Gastrocnemius medialis (tissue), 4 donors: ENCODE data around the gene CCM2. TPM values are rescaled to one million over a fixed set of nuclear protein-coding genes. Genes with fewer than 3 reads are reported as not detected.

Experiments used
- ATAC-seq, 2 donors: fragments of 150-250 bp; one replicate each; pipeline ENCODE4 v1.9.1; 2016
- DNase-seq, 2 donors: peaks; one replicate each; pipeline ENCODE4 v3.0.0-alpha.2; 2019
- H3K27ac ChIP-seq, 4 donors: fragments of 200-600 bp; sonication (generic); 1 replicate in 1 of 4; 2 replicates in 3 of 4; pipeline ENCODE4 v1.5.1; 2016 to 2018; ENCODE audit warnings: mild to moderate bottlenecking in 2 of 4, moderate library complexity in 1 of 4
- H3K27me3 ChIP-seq, 3 donors: fragments of 200-600 bp; sonication (generic) in 2 of 3; 1 replicate in 1 of 3; 2 replicates in 2 of 3; pipeline versions ENCODE4 v1.5.1 to v1.6.0; 2016 to 2019; ENCODE audit warnings: mild to moderate bottlenecking in 1 of 3, moderate library complexity in 1 of 3
- H3K36me3 ChIP-seq, 2 donors: fragments of 200-600 bp; sonication (generic) in 1 of 2; one replicate each; pipeline ENCODE4 v1.5.1; 2017 to 2018
- H3K4me1 ChIP-seq, 2 donors: fragments of 200-600 bp; sonication (generic) in 1 of 2; one replicate each; pipeline ENCODE4 v1.5.1; 2016 to 2017; ENCODE audit warnings: mild to moderate bottlenecking in 2 of 2
- H3K4me3 ChIP-seq, 4 donors: fragments of 200-600 bp; sonication (generic) in 3 of 4; 1 replicate in 1 of 4; 2 replicates in 3 of 4; pipeline ENCODE4 v1.5.1; 2016 to 2019; ENCODE audit warnings: mild to moderate bottlenecking in 2 of 4
- H3K9me3 ChIP-seq, 3 donors: fragments of 200-600 bp; sonication (generic) in 2 of 3; 1 replicate in 1 of 3; 2 replicates in 2 of 3; pipeline ENCODE4 v1.5.1; 2016 to 2019
- CTCF ChIP-seq, 5 experiments: fragments of 450-650 bp in 3 of 5; fragments of 200-600 bp in 2 of 5; sonication (generic) in 2 of 5; IDR thresholded peaks in 4 of 5; conservative IDR thresholded peaks in 1 of 5; 1 replicate in 4 of 5; 2 replicates in 1 of 5; pipeline ENCODE4 v1.5.1; 2016 to 2019; ENCODE audit warnings: antibody characterized with exemption in 5 of 5, mild to moderate bottlenecking in 3 of 5, moderate library complexity in 3 of 5
- POLR2A ChIP-seq, 2 donors: fragments of 450-650 bp; IDR thresholded peaks; one replicate each; pipeline ENCODE4 v1.6.1; 2017; ENCODE audit warnings: antibody characterized with exemption in 2 of 2, mild to moderate bottlenecking in 2 of 2, moderate library complexity in 2 of 2
- in situ Hi-C, 4 donors: fragments of 200-750 bp; cut with MboI; loops; one replicate each; pipeline versions ENCODE4 v1.15.0 to v1.8.0; 2017; ENCODE audit warnings: low sequenced_read_pairs in 4 of 4
- intact Hi-C: fragments of 100-400 bp; cut with DNase I; formaldehyde crosslinking; loops from one replicate; pipeline ENCODE4 v1.15.1; 2023; ENCODE audit warnings: low total_unique reads
- total RNA-seq, 4 donors: library from RNA; depleted of rRNA; stranded (reverse); fragments of >200 nt; gene quantifications; one replicate each; pipeline versions ENCODE4 v1.1.0 to v1.2.3, GENCODE V29; 2016

Gene CCM2
- total RNA-seq, 4 donors from 2014 or later = 37.7 to 61.8 (median 47.4) TPM

GRCh38 chr7:44962483-44963251, 37.3 kb upstream of the CCM2 start:
- DNase-seq (peak in 1 of 2 donors; percentile 41), ATAC-seq (peak; percentile 60 to 64)
- Histone ChIP-seq H3K27me3 (peaks cover 0 to 11% (median 2%) of the 10 kb centered on the region in 3 donors), H3K4me3 (peak overlapping the region; percentile 52 to 65 (median 54)), H3K27ac (no peak overlapping the region), H3K36me3 (no peaks in the 10 kb centered on the region), H3K9me3 (no peaks in the 10 kb centered on the region), H3K4me1 (peaks cover 0 to 7% of the 10 kb centered on the region in 2 donors)
- no peak for TF ChIP-seq CTCF (IDR thresholded peaks at IDR 0.05 in 4 of 5, conservative IDR thresholded peaks at IDR 0.05 in 1 of 5)
- TF ChIP-seq POLR2A (IDR thresholded peaks at IDR 0.05) = no peak
- intact Hi-C loops (no loop called here), in situ Hi-C loops (no loop called here)

GRCh38 chr7:44963364-44964290, 36.4 kb upstream of the CCM2 start:
- Histone ChIP-seq H3K9me3 (no peaks in the 10 kb centered on the region), H3K36me3 (no peaks in the 10 kb centered on the region), H3K4me3 (peak overlapping the region; percentile 52 to 65 (median 54)), H3K27me3 (peaks cover 0 to 11% (median 2%) of the 10 kb centered on the region in 3 donors), H3K4me1 (peaks cover 0 to 7% of the 10 kb centered on the region in 2 donors), H3K27ac (no peak overlapping the region)
- intact Hi-C loops (no loop called here), in situ Hi-C loops (no loop called here)
- TF ChIP-seq CTCF (IDR thresholded peaks at IDR 0.05 in 4 of 5, conservative IDR thresholded peaks at IDR 0.05 in 1 of 5) (no peak), POLR2A (IDR thresholded peaks at IDR 0.05) (no peak)
- DNase-seq (peak in 1 of 2 donors; percentile 9), ATAC-seq (no peak)

- no peak overlapping the region for H3K27ac ChIP-seq
- no peaks in the 10 kb centered on the region for H3K9me3 ChIP-seq
- peaks cover 0 to 7% of the 10 kb centered on the region in 2 donors for H3K4me1 ChIP-seq
- no peak overlapping the region for H3K4me3 ChIP-seq
- intact Hi-C loops = no loop called here
- in situ Hi-C loops = no loop called here
- TF ChIP-seq CTCF (IDR thresholded peaks at IDR 0.05 in 4 of 5, conservative IDR thresholded peaks at IDR 0.05 in 1 of 5) (no peak), POLR2A (IDR thresholded peaks at IDR 0.05) (no peak)
- ATAC-seq (no peak), DNase-seq (peak in 1 of 2 donors; percentile 7)
- H3K36me3 ChIP-seq = no peaks in the 10 kb centered on the region
- H3K27me3 ChIP-seq = peaks cover 0 to 11% (median 0%) of the 10 kb centered on the region in 3 donors
Observed at GRCh38 chr7:44964384-44964830, 35.6 kb upstream of the CCM2 start.

- Histone ChIP-seq H3K4me1 (peaks cover 0 to 7% of the 10 kb centered on the region in 2 donors), H3K36me3 (no peaks in the 10 kb centered on the region), H3K27me3 (peaks cover 0 to 11% (median 0%) of the 10 kb centered on the region in 3 donors), H3K4me3 (no peak overlapping the region), H3K9me3 (no peaks in the 10 kb centered on the region), H3K27ac (no peak overlapping the region)
- no peak for TF ChIP-seq POLR2A (IDR thresholded peaks at IDR 0.05)
- TF ChIP-seq CTCF (IDR thresholded peaks at IDR 0.05 in 4 of 5, conservative IDR thresholded peaks at IDR 0.05 in 1 of 5) = no peak
- DNase-seq = no peak
- in situ Hi-C loops (no loop called here), intact Hi-C loops (no loop called here)
- no peak for ATAC-seq
Observed at GRCh38 chr7:44964831-44965440, 35.1 kb upstream of the CCM2 start.
